Ureter (tissue), 1 donor: ENCODE results near the gene BABAM2. TPM values are rescaled to one million over a fixed set of nuclear protein-coding genes. Genes with fewer than 3 reads are reported as not detected.

Source experiments
- DNase-seq: peaks from one replicate; pipeline ENCODE4 v3.0.0-alpha.2; 2020; ENCODE audit warnings: low spot score
- total RNA-seq: library from RNA; stranded (reverse); gene quantifications from one replicate; pipeline ENCODE4 v1.2.4, GENCODE V29; 2023
- donor health status: DM: yes; HTN: yes; CAD: no.

BABAM2 gene
- total RNA-seq, 1 donor from 2014 or later = 76.3 TPM

DNA sequence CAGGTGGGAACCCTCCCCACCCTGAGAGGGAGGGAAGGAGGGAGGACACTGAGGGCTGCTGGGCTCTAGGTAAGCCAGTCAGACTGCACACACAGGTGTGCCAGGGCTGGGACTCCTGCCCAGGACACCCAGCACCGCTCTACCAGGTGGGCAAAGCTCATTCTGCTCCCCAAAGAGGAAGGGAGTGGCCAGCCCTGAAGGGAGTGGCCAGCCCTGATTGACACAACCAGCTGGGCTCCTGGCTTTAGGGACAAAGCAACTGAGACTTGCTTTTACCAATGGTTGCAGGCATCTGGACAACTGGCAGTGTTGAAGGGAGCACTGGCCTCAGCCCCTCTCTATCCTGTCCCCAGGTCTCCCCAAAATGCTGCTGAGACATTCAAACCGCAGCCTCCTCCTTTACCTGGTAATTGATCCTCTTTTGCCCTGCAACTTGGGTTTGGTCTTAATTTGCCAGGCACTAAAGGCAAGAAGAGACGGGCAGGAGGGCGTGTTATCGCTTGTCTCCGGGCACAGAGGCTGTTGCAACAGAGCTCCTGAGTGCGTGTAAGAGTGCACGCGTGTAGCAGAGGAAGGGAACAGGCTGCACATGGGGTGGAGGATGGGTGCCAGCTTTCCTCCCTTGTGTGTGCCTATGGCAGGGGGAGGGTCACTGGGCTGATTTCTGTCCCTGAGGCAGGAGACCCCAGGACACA lies 487.6 kb downstream of the BABAM2 start:
- peak; percentile 90 for DNase-seq

DNA sequence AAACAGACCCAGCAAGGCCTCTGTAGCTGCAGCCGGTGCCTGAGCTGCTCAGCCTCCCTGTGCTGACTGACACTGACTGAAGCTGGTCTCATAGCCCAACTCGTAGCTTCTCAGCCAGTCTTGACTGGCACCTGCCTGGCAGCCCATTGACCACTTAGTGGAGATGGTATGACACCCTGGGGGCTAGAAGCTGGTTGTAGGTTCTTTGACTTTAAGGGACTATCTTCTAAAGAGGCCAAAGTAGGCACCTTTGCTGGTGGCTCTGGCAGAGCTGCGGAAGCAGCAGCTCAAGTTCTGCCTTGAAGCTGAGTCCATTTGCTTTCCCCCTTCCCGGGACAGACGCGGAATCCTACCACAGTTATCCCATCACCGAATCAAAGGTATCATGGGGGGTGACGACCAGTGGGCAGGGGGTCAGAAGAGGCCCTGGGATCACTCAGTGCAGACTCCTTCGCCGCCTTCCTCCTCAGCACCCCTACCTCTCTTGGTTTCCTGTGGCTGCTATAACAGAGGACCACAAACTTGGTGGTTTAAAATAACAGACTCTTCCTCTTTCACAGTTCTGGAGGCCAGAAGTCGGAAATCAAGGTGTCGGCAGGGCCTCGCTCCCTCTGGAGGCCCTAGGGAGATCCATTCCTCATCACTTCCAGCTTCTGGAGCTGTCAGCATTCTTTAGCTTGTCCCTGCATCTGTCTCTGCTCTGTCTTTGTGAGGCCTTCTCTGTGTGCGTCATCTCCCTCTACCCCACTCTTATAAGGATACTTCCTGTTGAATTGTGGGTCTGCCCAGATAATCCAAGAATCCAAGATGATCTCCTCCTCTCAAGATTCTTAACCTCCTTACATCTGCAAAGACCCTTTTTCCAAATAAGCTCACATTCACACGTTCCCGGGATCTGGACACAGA lies 488.4 kb downstream of the BABAM2 start:
- no peak for DNase-seq

DNA sequence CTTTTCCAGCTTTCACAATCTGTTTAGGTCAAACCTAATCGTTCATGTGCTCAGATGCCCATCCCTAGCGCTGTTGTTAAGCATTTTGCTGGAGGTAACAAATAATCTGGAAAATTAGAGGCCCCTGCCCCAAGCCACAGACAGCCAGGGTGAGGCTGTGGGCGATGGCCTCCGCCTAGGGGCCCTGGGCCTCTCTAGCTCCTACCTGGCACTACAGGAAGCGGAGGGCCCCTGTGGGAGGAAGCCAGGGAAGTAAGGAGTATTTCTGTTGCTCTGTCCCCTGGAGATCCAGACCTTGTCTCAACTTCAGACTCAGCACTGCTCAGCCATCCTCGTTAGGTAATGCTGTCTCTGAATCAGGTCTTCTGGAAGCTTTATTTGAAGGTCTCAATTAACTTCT lies 489.7 kb downstream of the BABAM2 start:
- no peak for DNase-seq

DNA sequence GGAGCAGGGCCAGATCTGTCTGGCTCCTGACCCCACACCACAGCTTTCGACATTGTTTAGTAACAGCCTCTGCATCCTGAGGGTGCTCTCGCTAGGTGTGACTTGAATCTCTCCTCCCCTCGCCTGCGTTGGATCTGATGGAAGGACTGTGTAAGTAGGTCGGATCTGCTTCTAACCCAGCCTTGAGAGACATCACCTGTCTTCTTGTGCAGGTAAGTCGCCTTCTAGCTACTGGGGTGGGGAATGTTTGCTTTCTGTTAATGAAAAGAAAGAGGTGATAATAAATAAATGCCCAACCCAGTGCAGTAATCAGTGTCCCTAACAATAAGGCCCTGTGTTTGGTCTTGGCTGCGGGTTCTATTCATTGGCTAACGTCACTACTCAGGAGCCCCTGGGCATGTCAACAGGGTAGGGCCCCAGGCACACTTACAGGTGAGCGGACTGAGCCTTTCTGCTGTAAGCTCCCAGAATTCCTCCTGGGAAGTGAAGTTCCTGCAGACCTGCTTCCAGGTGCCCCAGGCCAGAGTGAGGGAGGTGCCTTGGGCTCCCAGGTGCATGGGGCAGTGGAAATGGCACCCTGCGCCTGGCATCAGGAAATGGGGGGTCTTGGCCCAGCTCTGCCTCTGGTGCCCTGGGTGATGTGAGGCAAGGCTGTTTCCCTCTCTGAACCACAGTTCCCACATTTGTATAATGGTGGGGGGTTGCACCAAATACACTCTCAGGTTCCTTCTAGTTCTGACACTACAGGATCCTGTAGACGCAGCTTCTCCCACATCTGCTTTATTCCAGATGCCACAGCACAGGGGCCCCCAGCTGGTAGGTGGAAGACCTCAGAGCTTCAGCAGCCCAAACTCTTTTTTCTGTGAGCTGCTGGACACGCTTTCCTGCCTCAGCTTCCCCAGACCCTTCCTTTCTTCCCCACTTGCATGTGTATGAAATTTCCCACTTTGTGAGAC lies 491.0 kb downstream of the BABAM2 start:
- DNase-seq = no peak

DNA sequence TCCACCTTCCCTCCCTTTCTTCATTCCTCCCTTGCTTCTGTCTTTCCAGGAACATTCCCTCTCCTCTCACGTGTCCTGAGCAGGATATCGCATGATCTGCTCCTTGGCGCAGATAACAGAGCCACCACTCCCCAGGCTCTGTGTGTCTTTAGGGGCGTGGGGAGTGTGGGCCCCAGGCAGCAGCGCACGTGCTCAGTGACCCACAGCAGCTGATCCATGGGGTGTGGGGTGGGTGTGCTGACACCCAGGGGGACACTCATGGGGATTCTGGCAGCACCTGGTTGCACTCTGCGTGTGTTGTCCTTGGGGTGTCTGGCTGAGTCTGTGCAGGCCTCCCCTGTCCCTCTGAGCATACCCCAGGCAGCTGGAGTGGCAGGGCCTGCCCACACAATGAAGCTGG lies 492.2 kb downstream of the BABAM2 start:
- no peak for DNase-seq

- no peak for DNase-seq
Observed at GRCh38 chr2:28387082-28387960, 496.8 kb downstream of the BABAM2 start.

Other genes with a start within 250 kb of the BABAM2 start
- 33.7 TPM for gene SUPT7L, start 227.1 kb upstream of the BABAM2 start, total RNA-seq
- 19.7 TPM for gene SLC4A1AP, start 226.8 kb upstream of the BABAM2 start, total RNA-seq
- gene MRPL33, start 119.0 kb upstream of the BABAM2 start, total RNA-seq = 60.1 TPM
- 5.2 TPM for gene RBKS, start 342 bp upstream of the BABAM2 start, total RNA-seq